Measurements from ENCODE around the gene ELMOD3. TPM values are rescaled to one million over a fixed set of nuclear protein-coding genes. Genes with fewer than 3 reads are reported as not detected.
A peak's percentile ranks its signal among the peaks of the same experiment; 100 is the strongest.
"Not testable (repeated sequence)": the region's sequence is repeated elsewhere in the genome, so short reads cannot be mapped to it uniquely, and the experiment has no call there.

Gene ELMOD3
- total RNA-seq, 4 donors from 2014 or later = 13.3 to 37.8 (median 32.8) TPM

GRCh38 chr2:85309699-85310321 lies 44.8 kb upstream of the ELMOD3 start:
- peaks cover 13 to 38% (median 26%) of the 10 kb centered on the region in 4 donors for H3K4me1 ChIP-seq
- intact Hi-C loops (cut with DNase I; ENCODE audit: low total_unique reads) = no loop called here
- no peak overlapping the region for H3K4me3 ChIP-seq
- peak overlapping the region; percentile 21 to 74 (median 34) for H3K27ac ChIP-seq
- no peaks in the 10 kb centered on the region for H3K36me3 ChIP-seq
- TF ChIP-seq POLR2AphosphoS5 (IDR thresholded peaks at IDR 0.05) (no peak), POLR2A (IDR thresholded peaks at IDR 0.05) (no peak), CTCF (IDR thresholded peaks at IDR 0.05) (no peak), EP300 (IDR thresholded peaks at IDR 0.05; ENCODE audit: low read depth) (no peak)
- 61 to 68% methylated on average over 11 to 19 of the region's 19 CpGs for WGBS, 2 donors (ENCODE audit: low coverage in 1 of 2)
- in situ Hi-C loops (cut with MboI; ENCODE audit: low pct_ligation_motif_present in 1 of 4, low pct_unique_long_range_greater_than_20kb in 1 of 4, low sequenced_read_pairs in 3 of 4) = no loop called here
- H3K27me3 ChIP-seq = no peaks in the 10 kb centered on the region
- H3K9me3 ChIP-seq = no peaks in the 10 kb centered on the region
- DNase-seq = no peak

GRCh38 chr2:85310330-85310729 lies 44.2 kb upstream of the ELMOD3 start:
- Histone ChIP-seq H3K36me3 (no peaks in the 10 kb centered on the region), H3K4me3 (no peak overlapping the region), H3K4me1 (peaks cover 13 to 38% (median 26%) of the 10 kb centered on the region in 4 donors), H3K27me3 (no peaks in the 10 kb centered on the region), H3K27ac (peak overlapping the region; percentile 21 to 74 (median 34)), H3K9me3 (no peaks in the 10 kb centered on the region)
- in situ Hi-C loops (cut with MboI; ENCODE audit: low pct_ligation_motif_present in 1 of 4, low pct_unique_long_range_greater_than_20kb in 1 of 4, low sequenced_read_pairs in 3 of 4) = no loop called here
- intact Hi-C loops (cut with DNase I; ENCODE audit: low total_unique reads) = no loop called here
- whole genome bisulfite sequencing, 2 donors (ENCODE audit: low coverage in 1 of 2) = 83 to 92% methylated on average over 3 of the region's 3 CpGs
- TF ChIP-seq CTCF (IDR thresholded peaks at IDR 0.05) (no peak), EP300 (IDR thresholded peaks at IDR 0.05; ENCODE audit: low read depth) (no peak), POLR2A (IDR thresholded peaks at IDR 0.05) (no peak), POLR2AphosphoS5 (IDR thresholded peaks at IDR 0.05) (no peak)
- DNase-seq = no peak

GRCh38 chr2:85312404-85312803 lies 42.2 kb upstream of the ELMOD3 start:
- Histone ChIP-seq H3K27ac (no peak overlapping the region), H3K27me3 (no peaks in the 10 kb centered on the region), H3K9me3 (no peaks in the 10 kb centered on the region), H3K36me3 (peaks cover 0 to 7% (median 3%) of the 10 kb centered on the region in 4 donors), H3K4me1 (peaks cover 13 to 29% (median 20%) of the 10 kb centered on the region in 4 donors), H3K4me3 (no peak overlapping the region)
- intact Hi-C loops (cut with DNase I; ENCODE audit: low total_unique reads) (no loop called here), in situ Hi-C loops (cut with MboI; ENCODE audit: low pct_ligation_motif_present in 1 of 4, low pct_unique_long_range_greater_than_20kb in 1 of 4, low sequenced_read_pairs in 3 of 4) (no loop called here)
- 79 to 84% methylated on average over 3 to 7 of the region's 7 CpGs for WGBS, 2 donors (ENCODE audit: low coverage in 1 of 2)
- TF ChIP-seq POLR2A (IDR thresholded peaks at IDR 0.05) = no peak
- no peak for TF ChIP-seq CTCF (IDR thresholded peaks at IDR 0.05)
- TF ChIP-seq POLR2AphosphoS5 (IDR thresholded peaks at IDR 0.05) = no peak
- TF ChIP-seq EP300 (IDR thresholded peaks at IDR 0.05; ENCODE audit: low read depth) = no peak
- DNase-seq = no peak

GRCh38 chr2:85314884-85315242 lies 39.7 kb upstream of the ELMOD3 start:
- Histone ChIP-seq H3K4me1 (peaks cover 0 to 14% (median 3%) of the 10 kb centered on the region in 4 donors), H3K27me3 (no peaks in the 10 kb centered on the region), H3K36me3 (peaks cover 0 to 20% (median 8%) of the 10 kb centered on the region in 4 donors), H3K9me3 (no peaks in the 10 kb centered on the region), H3K4me3 (no peak overlapping the region), H3K27ac (no peak overlapping the region)
- in situ Hi-C loops (cut with MboI; ENCODE audit: low pct_ligation_motif_present in 1 of 4, low pct_unique_long_range_greater_than_20kb in 1 of 4, low sequenced_read_pairs in 3 of 4) = no loop called here
- TF ChIP-seq EP300 (IDR thresholded peaks at IDR 0.05; ENCODE audit: low read depth) (no peak), POLR2AphosphoS5 (IDR thresholded peaks at IDR 0.05) (no peak), CTCF (IDR thresholded peaks at IDR 0.05) (no peak), POLR2A (IDR thresholded peaks at IDR 0.05) (no peak)
- intact Hi-C loops (cut with DNase I; ENCODE audit: low total_unique reads) = no loop called here
- 78% methylated on average over 5 of the region's 10 CpGs; no CpG with 5 or more reads in 1 of the 2 donors for WGBS, 2 donors (ENCODE audit: low coverage in 1 of 2)
- DNase-seq = peak; percentile 27

- in situ Hi-C loops (cut with MboI; ENCODE audit: low pct_ligation_motif_present in 1 of 4, low pct_unique_long_range_greater_than_20kb in 1 of 4, low sequenced_read_pairs in 3 of 4); H3K27ac ChIP-seq; DNase-seq; intact Hi-C loops (cut with DNase I; ENCODE audit: low total_unique reads); H3K4me3 ChIP-seq; H3K27me3 ChIP-seq; H3K9me3 ChIP-seq: not testable (repeated sequence)
- WGBS, 2 donors (ENCODE audit: low coverage in 1 of 2) = 97% methylated on average over 5 of the region's 5 CpGs; no CpG with 5 or more reads in 1 of the 2 donors
- Histone ChIP-seq H3K36me3 (peaks cover 0 to 31% (median 13%) of the 10 kb centered on the region in 4 donors), H3K4me1 (peaks cover 0 to 12% (median 3%) of the 10 kb centered on the region in 4 donors)
These were observed 38.6 kb upstream of the ELMOD3 start for GRCh38 chr2:85315921-85316320.
